Natural killer cell (primary cell): ENCODE measurements around the gene TMEM63B. TPM values are rescaled to one million over a fixed set of nuclear protein-coding genes. Genes with fewer than 3 reads are reported as not detected.

Experiments used
- ATAC-seq, 3 donors: fragments of 150-1000 bp in 2 of 3; fragments of 200-7000 bp in 1 of 3; cut with Tn5 transposase; 1 replicate in 1 of 3; 2 replicates in 2 of 3; pipeline ENCODE4 v1.10.0; 2021; ENCODE audit warnings: mild to moderate bottlenecking in 2 of 3, moderate library complexity in 2 of 3
- DNase-seq, 2 donors: peaks; one replicate each; pipeline versions ENCODE4 v3.0.0 to v3.0.0-alpha.2; 2013 to 2021; ENCODE audit warnings: mixed read lengths in 1 of 2
- H3K27ac ChIP-seq: one replicate; pipeline ENCODE4 v1.5.1; 2013; ENCODE audit warnings: mild to moderate bottlenecking, low read length
- H3K27me3 ChIP-seq: one replicate; pipeline ENCODE4 v1.6.1; 2013; ENCODE audit warnings: low read length; ENCODE audit not compliant: control insufficient read depth, insufficient read depth
- H3K36me3 ChIP-seq: one replicate; pipeline ENCODE4 v1.6.1; 2013; ENCODE audit warnings: low read length; ENCODE audit not compliant: control insufficient read depth, insufficient read depth
- H3K4me1 ChIP-seq: one replicate; pipeline ENCODE4 v1.6.1; 2013; ENCODE audit warnings: low read length; ENCODE audit not compliant: control insufficient read depth, insufficient read depth
- H3K4me3 ChIP-seq: one replicate; pipeline ENCODE4 v1.5.1; 2013; ENCODE audit warnings: low read length
- H3K9me3 ChIP-seq: one replicate; pipeline ENCODE4 v1.6.1; 2013; ENCODE audit warnings: low read length; ENCODE audit not compliant: control insufficient read depth, insufficient read depth
- H3K27ac Mint-ChIP-seq, 2 donors: one replicate each; pipeline ENCODE4 v1.8.0; 2022; ENCODE audit warnings: mild to moderate bottlenecking in 2 of 2, mixed read lengths in 2 of 2, moderate library complexity in 1 of 2
- H3K27me3 Mint-ChIP-seq, 2 donors: one replicate each; pipeline ENCODE4 v1.8.0; 2022; ENCODE audit warnings: low read depth in 2 of 2, mixed read lengths in 2 of 2
- H3K36me3 Mint-ChIP-seq: one replicate; pipeline ENCODE4 v1.8.0; 2022; ENCODE audit warnings: mixed read lengths
- H3K4me1 Mint-ChIP-seq, 2 donors: one replicate each; pipeline ENCODE4 v1.8.0; 2022; ENCODE audit warnings: mixed read lengths in 2 of 2
- H3K4me3 Mint-ChIP-seq: one replicate; pipeline ENCODE4 v1.8.0; 2022; ENCODE audit warnings: mild to moderate bottlenecking, moderate library complexity, mixed read lengths
- H3K9me3 Mint-ChIP-seq, 2 donors: one replicate each; pipeline ENCODE4 v1.8.0; 2022; ENCODE audit warnings: mixed read lengths in 2 of 2
- CTCF ChIP-seq: fragments of 200-600 bp; IDR thresholded peaks from one replicate; pipeline ENCODE4 v1.8.0; 2022; ENCODE audit warnings: antibody characterized with exemption
- WGBS: methylation state at CpG from one replicate; pipeline ENCODE4 v1.1.7; 2013; ENCODE audit warnings: missing lambda C conversion rate; ENCODE audit not compliant: insufficient coverage; 5-methylcytosine and 5-hydroxymethylcytosine counted together
- intact Hi-C: fragments of 100-400 bp; cut with micrococcal nuclease; formaldehyde crosslinking; loops from one replicate; pipeline ENCODE4 v1.14.2; 2022
- total RNA-seq, 4 donors: library from RNA; stranded (reverse); fragments of 120-200 nt in 1 of 4; gene quantifications; one replicate each; pipeline versions ENCODE4 v1.2.3 to v1.2.4, GENCODE V29; 2013 to 2022

The TMEM63B gene
- total RNA-seq, 3 donors from 2014 or later (not counting 1 experiment from before 2014, with no cell fraction given), result 24.7 to 30.8 (median 28.1) TPM

DNA sequence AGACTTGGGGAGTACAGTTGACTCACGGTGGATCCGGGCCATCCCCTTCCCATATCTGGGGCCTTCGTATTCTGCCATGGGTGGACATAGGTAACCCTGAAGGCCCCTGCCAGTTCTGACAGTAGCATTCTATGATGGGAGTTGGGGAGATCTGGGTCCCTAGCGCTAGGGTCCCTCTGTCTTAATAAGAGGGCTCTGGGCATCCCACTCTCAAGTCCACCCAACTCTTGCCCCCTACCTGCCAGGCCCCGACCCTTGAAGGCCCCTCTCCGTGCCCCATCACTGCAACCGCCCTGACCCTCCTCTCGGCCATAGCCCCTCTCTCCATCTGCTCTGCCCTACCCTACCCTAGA is 24.7 kb downstream of the TMEM63B start:
- no peaks in the 10 kb centered on the region for H3K9me3 Mint-ChIP-seq
- no peaks in the 10 kb centered on the region for H3K36me3 Mint-ChIP-seq
- no peaks in the 10 kb centered on the region for H3K27me3 Mint-ChIP-seq
- H3K4me1 Mint-ChIP-seq, result peaks cover 0 to 18% of the 10 kb centered on the region in 2 donors
- H3K27ac ChIP-seq, result no peak overlapping the region
- WGBS, result 47% methylated on average over 8 of the region's 8 CpGs
- TF ChIP-seq CTCF, result peak; percentile 25
- DNase-seq (no peak), ATAC-seq (peak in 2 of 3 donors; percentile 1 to 9)
- intact Hi-C loops, result loop anchor here (1.0 kb wide), 1 partner anchor 56 kb away; no protein-coding TSS in a partner anchor
- peak overlapping the region; percentile 51 to 72 for H3K27ac Mint-ChIP-seq
- no peaks in the 10 kb centered on the region for H3K9me3 ChIP-seq
- no peaks in the 10 kb centered on the region for H3K27me3 ChIP-seq
- no peak overlapping the region for H3K4me3 ChIP-seq
- H3K4me1 ChIP-seq, result peaks cover 7% of the 10 kb centered on the region
- H3K4me3 Mint-ChIP-seq, result peak overlapping the region; percentile 40
- H3K36me3 ChIP-seq, result peaks cover 14% of the 10 kb centered on the region

- no peak for TF ChIP-seq CTCF
- Mint-ChIP-seq H3K4me1 (peaks cover 0 to 18% of the 10 kb centered on the region in 2 donors), H3K36me3 (no peaks in the 10 kb centered on the region), H3K27ac (no peak overlapping the region), H3K9me3 (no peaks in the 10 kb centered on the region), H3K27me3 (no peaks in the 10 kb centered on the region), H3K4me3 (no peak overlapping the region)
- ATAC-seq (no peak), DNase-seq (no peak)
- no peak overlapping the region for H3K4me3 ChIP-seq
- WGBS, result 97% methylated on average over 18 of the region's 19 CpGs
- no peak overlapping the region for H3K27ac ChIP-seq
- H3K36me3 ChIP-seq, result peaks cover 12% of the 10 kb centered on the region
- intact Hi-C loops, result loop anchor here (1.0 kb wide), 1 partner anchor 56 kb away; no protein-coding TSS in a partner anchor
- no peaks in the 10 kb centered on the region for H3K9me3 ChIP-seq
- peaks cover 7% of the 10 kb centered on the region for H3K4me1 ChIP-seq
- no peaks in the 10 kb centered on the region for H3K27me3 ChIP-seq
Measured at GRCh38 chr6:44152533-44152932, 25.2 kb downstream of the TMEM63B start.

GRCh38 chr6:44154067-44154466 is 26.7 kb downstream of the TMEM63B start:
- Mint-ChIP-seq H3K36me3 (no peaks in the 10 kb centered on the region), H3K9me3 (no peaks in the 10 kb centered on the region), H3K4me1 (peaks cover 0 to 18% of the 10 kb centered on the region in 2 donors), H3K4me3 (no peak overlapping the region), H3K27me3 (no peaks in the 10 kb centered on the region), H3K27ac (no peak overlapping the region)
- intact Hi-C loops, result no loop called here
- DNase-seq, result no peak
- Histone ChIP-seq H3K27ac (no peak overlapping the region), H3K4me3 (no peak overlapping the region), H3K27me3 (no peaks in the 10 kb centered on the region), H3K9me3 (no peaks in the 10 kb centered on the region), H3K4me1 (peaks cover 7% of the 10 kb centered on the region), H3K36me3 (peaks cover 6% of the 10 kb centered on the region)
- ATAC-seq, result no peak
- WGBS, result 81% methylated on average over 12 of the region's 12 CpGs
- TF ChIP-seq CTCF, result no peak

- Histone ChIP-seq H3K27ac (no peak overlapping the region), H3K4me3 (no peak overlapping the region), H3K27me3 (no peaks in the 10 kb centered on the region), H3K9me3 (no peaks in the 10 kb centered on the region), H3K4me1 (peaks cover 5% of the 10 kb centered on the region), H3K36me3 (no peaks in the 10 kb centered on the region)
- Mint-ChIP-seq H3K9me3 (no peaks in the 10 kb centered on the region), H3K4me3 (no peak overlapping the region), H3K4me1 (peaks cover 0 to 5% of the 10 kb centered on the region in 2 donors), H3K36me3 (no peaks in the 10 kb centered on the region), H3K27ac (no peak overlapping the region), H3K27me3 (no peaks in the 10 kb centered on the region)
- 91% methylated on average over 9 of the region's 9 CpGs for WGBS
- intact Hi-C loops, result no loop called here
- DNase-seq (no peak), ATAC-seq (no peak)
- TF ChIP-seq CTCF, result no peak
Measured at GRCh38 chr6:44156494-44157151, 29.3 kb downstream of the TMEM63B start.
